GM12865 (cell line): ENCODE measurements around the gene CLBA1.

Source experiments
- DNase-seq: peaks from one replicate; pipeline ENCODE4 v3.0.0; 2010; ENCODE audit warnings: low read depth
- H3K4me3 ChIP-seq: 2 replicates; pipeline ENCODE4 v1.5.1; 2011; ENCODE audit warnings: mild to moderate bottlenecking, low read depth, low read length, control low read depth
- CTCF ChIP-seq: IDR thresholded peaks from 2 replicates; pipeline ENCODE4 v1.5.1; 2011; ENCODE audit warnings: low read length, control low read depth, low read depth, inconsistent platforms; ENCODE audit not compliant: insufficient read depth; ENCODE audit errors: missing control alignments

CLBA1 gene

GRCh38 chr14:104992501-104992900 lies 6.9 kb downstream of the CLBA1 start:
- H3K4me3 ChIP-seq = no peak overlapping the region
- no peak for TF ChIP-seq CTCF
- DNase-seq = no peak

GRCh38 chr14:104993306-104993705 lies 7.7 kb downstream of the CLBA1 start:
- no peak overlapping the region for H3K4me3 ChIP-seq
- DNase-seq = no peak
- TF ChIP-seq CTCF = no peak

GRCh38 chr14:104993808-104994591 lies 8.4 kb downstream of the CLBA1 start:
- TF ChIP-seq CTCF = no peak
- no peak for DNase-seq
- no peak overlapping the region for H3K4me3 ChIP-seq

GRCh38 chr14:104994978-104995377 lies 9.4 kb downstream of the CLBA1 start:
- TF ChIP-seq CTCF = no peak
- no peak for DNase-seq
- H3K4me3 ChIP-seq = no peak overlapping the region

- TF ChIP-seq CTCF = no peak
- no peak for DNase-seq
- H3K4me3 ChIP-seq = no peak overlapping the region
Measured at GRCh38 chr14:104996032-104996431, 10.4 kb downstream of the CLBA1 start.

GRCh38 chr14:104996483-104996882 lies 10.9 kb downstream of the CLBA1 start:
- TF ChIP-seq CTCF = no peak
- DNase-seq = no peak
- no peak overlapping the region for H3K4me3 ChIP-seq

GRCh38 chr14:104998801-104999200 lies 13.2 kb downstream of the CLBA1 start:
- no peak for DNase-seq
- no peak for TF ChIP-seq CTCF
- H3K4me3 ChIP-seq = no peak overlapping the region
